Endothelial cell of umbilical vein (primary cell): ENCODE measurements around the gene KCNMA1. TPM values are rescaled to one million over a fixed set of nuclear protein-coding genes. Genes with fewer than 3 reads are reported as not detected.

Experiments used
- BruUV-seq: library from RNA; stranded (reverse); fragments of 400-500 nt; replicated peaks from 2 replicates; lab custom pipeline; 2021; lab: Mats Ljungman, UMichigan
- CTCF ChIA-PET: fragments of 300-600, 350-600 bp; sonication (Branson Sonifier 250); formaldehyde crosslinking; loops from one replicate; lab custom pipeline; 2021; ENCODE audit warnings: antibody characterized with exemption, inconsistent platforms; lab: Charles Lee
- POLR2A ChIA-PET: fragments of 300-600, 350-600 bp; sonication (Branson Sonifier 250); formaldehyde crosslinking; loops from one replicate; lab custom pipeline; 2021; ENCODE audit warnings: antibody characterized with exemption, inconsistent platforms; lab: Charles Lee
- DNase-seq: peaks from one replicate; pipeline ENCODE4 v3.0.0-alpha.2; 2011; ENCODE audit warnings: low read depth, low spot score
- FAIRE-seq: peaks from 2 replicates; lab custom pipeline; 2011; peaks lifted over from hg19 to GRCh38; lab: Jason Lieb, UNC
- H2AFZ ChIP-seq: 2 replicates; pipeline ENCODE4 v1.6.0; 2012; ENCODE audit warnings: low read depth, low read length, control low read depth, inconsistent platforms
- H3K27ac ChIP-seq: 2 replicates; pipeline ENCODE4 v1.5.1; 2011; ENCODE audit warnings: low read depth, mild to moderate bottlenecking, control low read depth, low read length, moderate library complexity; ENCODE audit not compliant: insufficient read depth
- H3K27me3 ChIP-seq, 2 experiments: 2 replicates each; pipeline versions ENCODE4 v1.6.0 to v1.6.1; 2011; ENCODE audit warnings: low read length in 2 of 2, mixed read lengths in 1 of 2; ENCODE audit not compliant: control insufficient read depth in 2 of 2, insufficient read depth in 2 of 2
- H3K36me3 ChIP-seq, 2 experiments: 2 replicates in 1 of 2; 3 replicates in 1 of 2; pipeline ENCODE4 v1.5.1; 2011; ENCODE audit warnings: low read length in 2 of 2, mild to moderate bottlenecking in 1 of 2, moderate library complexity in 1 of 2; ENCODE audit not compliant: control insufficient read depth in 2 of 2, insufficient read depth in 2 of 2; ENCODE audit errors: extremely low read depth in 1 of 2
- H3K4me1 ChIP-seq: 3 replicates; pipeline ENCODE4 v1.5.1; 2011; ENCODE audit warnings: mild to moderate bottlenecking, low read length; ENCODE audit not compliant: control insufficient read depth, insufficient read depth; ENCODE audit errors: extremely low read depth
- H3K4me2 ChIP-seq: 2 replicates; pipeline ENCODE4 v1.6.1; 2011; ENCODE audit warnings: low read length, control low read depth, mixed read lengths; ENCODE audit not compliant: insufficient read depth
- H3K4me3 ChIP-seq, 3 experiments: fragments of 200-600 bp in 1 of 3; sonication (generic), shearing (Covaris generic) in 1 of 3; replicated peaks in 1 of 3; 2 replicates each; pipeline ENCODE4 v1.5.1; 2011 to 2016; ENCODE audit warnings: control low read depth in 3 of 3, low read length in 3 of 3, mild to moderate bottlenecking in 2 of 3, inconsistent platforms in 1 of 3, low read depth in 1 of 3, moderate library complexity in 1 of 3; ENCODE audit not compliant: insufficient read depth in 1 of 3
- H3K79me2 ChIP-seq: 2 replicates; pipeline ENCODE4 v1.6.0; 2012; ENCODE audit warnings: low read length, inconsistent platforms; ENCODE audit not compliant: control insufficient read depth, insufficient read depth
- H3K9ac ChIP-seq: replicated peaks from 2 replicates; pipeline ENCODE3; 2011; ENCODE audit warnings: low read length, control low read depth; ENCODE audit not compliant: insufficient read depth; ENCODE audit errors: extremely low read depth
- H3K9me1 ChIP-seq: replicated peaks from 3 replicates; pipeline ENCODE4 v1.6.0; 2011; ENCODE audit warnings: mild to moderate bottlenecking, low read length; ENCODE audit not compliant: control insufficient read depth, insufficient read depth; ENCODE audit errors: extremely low read depth
- H3K9me3 ChIP-seq: replicated peaks from 2 replicates; pipeline ENCODE4 v1.5.1; 2012; ENCODE audit warnings: low read length, inconsistent platforms; ENCODE audit not compliant: control insufficient read depth, insufficient read depth
- H4K20me1 ChIP-seq: replicated peaks from 2 replicates; pipeline ENCODE3; 2011; ENCODE audit warnings: mild to moderate bottlenecking, low read length; ENCODE audit not compliant: control insufficient read depth, insufficient read depth; ENCODE audit errors: extremely low read depth
- EZH2 ChIP-seq: IDR thresholded peaks from 2 replicates; pipeline ENCODE4 v1.6.1; 2012; ENCODE audit warnings: borderline replicate concordance, low read depth, mild to moderate bottlenecking, moderate library complexity, low read length, inconsistent platforms; ENCODE audit not compliant: severe bottlenecking
- FOS ChIP-seq: IDR thresholded peaks from 2 replicates; pipeline ENCODE4 v1.6.1; 2011; ENCODE audit warnings: mild to moderate bottlenecking, low read length, moderate library complexity, borderline replicate concordance; ENCODE audit not compliant: insufficient read depth
- GATA2 ChIP-seq: IDR thresholded peaks from 2 replicates; pipeline ENCODE4 v1.7.0; 2011; ENCODE audit warnings: low read depth, mild to moderate bottlenecking, moderate library complexity, mixed read lengths, low read length; ENCODE audit not compliant: insufficient read length, insufficient read depth
- JUN ChIP-seq: IDR thresholded peaks from 2 replicates; pipeline ENCODE4 v1.6.1; 2011; ENCODE audit warnings: borderline replicate concordance, low read depth; ENCODE audit not compliant: insufficient read length, insufficient read depth
- MYC ChIP-seq: IDR thresholded peaks from one replicate; pipeline ENCODE4 v1.6.1; 2011; ENCODE audit warnings: mild to moderate bottlenecking, low read depth, low read length
- POLR2A ChIP-seq: IDR thresholded peaks from 2 replicates; pipeline ENCODE4 v1.6.1; 2012; ENCODE audit warnings: low read depth, mild to moderate bottlenecking, control low read depth, low read length
- POLR2AphosphoS5 ChIP-seq: IDR thresholded peaks from 2 replicates; pipeline ENCODE4 v1.6.1; 2012; ENCODE audit warnings: low read depth, mild to moderate bottlenecking, control low read depth, low read length, moderate library complexity; ENCODE audit not compliant: insufficient read depth
- dilution Hi-C: fragments of 300-500 bp; cut with MboI; formaldehyde crosslinking; loops from one replicate; pipeline ENCODE4 v1.15.0; 2019; ENCODE audit warnings: low sequenced_read_pairs; ENCODE audit not compliant: extremely low pct_ligation_motif_present
- intact Hi-C: fragments of 100-400 bp; cut with micrococcal nuclease; formaldehyde crosslinking; loops from one replicate; pipeline ENCODE4 v1.10.0; 2022
- polyA plus RNA-seq, 4 experiments: library from polyadenylated mRNA; depleted of rRNA in 3 of 4; stranded (reverse) in 3 of 4; unstranded in 1 of 4; fragments of >200 nt; gene quantifications; 2 replicates each; pipeline versions ENCODE4 v1.2.1 to v1.2.3, GENCODE V29; 2011 to 2012; ENCODE audit warnings: missing spikeins in 1 of 4
- total RNA-seq: library from RNA; stranded (reverse); gene quantifications from 2 replicates; pipeline ENCODE4 v1.2.3, GENCODE V29; 2021
- TF ChIP-seq, protein P1 (sequence below), 2 donors: IDR thresholded peaks; 1 replicate in 1 of 2; 2 replicates in 1 of 2; pipeline ENCODE4 v1.5.1; 2011; ENCODE audit warnings: low read length in 2 of 2, mild to moderate bottlenecking in 2 of 2, moderate library complexity in 2 of 2, control low read depth in 1 of 2, inconsistent platforms in 1 of 2, low read depth in 1 of 2; ENCODE audit not compliant: insufficient read depth in 1 of 2; ENCODE audit errors: extremely low read depth in 1 of 2
- TF ChIP-seq, protein P2 (sequence below): IDR thresholded peaks from 2 replicates; pipeline ENCODE4 v1.6.1; 2011; ENCODE audit not compliant: insufficient read depth, insufficient read length

Gene KCNMA1
- total and polyA plus RNA-seq, 2 donors (not counting 3 experiments of a cell fraction or from before 2014, with no cell fraction given), result 0.10 to 0.82 TPM

DNA sequence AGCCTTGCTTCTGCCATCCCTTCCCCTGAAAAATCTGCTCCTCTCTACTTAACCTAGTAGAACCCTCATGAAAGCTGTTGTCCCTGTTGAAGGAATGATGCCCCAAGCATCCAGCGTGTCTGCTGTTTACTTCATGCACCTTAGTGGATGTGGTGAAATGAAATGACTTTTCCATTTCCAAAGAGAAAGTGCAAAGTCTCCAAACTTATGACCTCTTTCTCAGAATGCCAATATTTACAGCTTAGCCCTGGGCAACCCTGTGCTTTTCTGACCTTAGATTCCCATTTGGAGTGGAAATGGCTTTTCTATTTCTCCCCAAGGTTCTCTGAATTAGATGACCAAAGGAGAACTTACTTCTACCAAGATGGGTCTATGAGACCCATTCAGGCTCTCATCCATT lies 256.9 kb downstream of the KCNMA1 start:
- ChIA-PET CTCF (interaction anchor here (1.7 kb wide), 1 partner anchor 261 kb away, joined by 3 read pairs; no protein-coding TSS in a partner anchor), POLR2A (no interaction called here)
- Histone ChIP-seq H3K9me1 (no peaks in the 10 kb centered on the region), H3K4me2 (no peak overlapping the region), H4K20me1 (no peaks in the 10 kb centered on the region), H3K36me3 (no peaks in the 10 kb centered on the region), H3K4me1 (peaks cover 2% of the 10 kb centered on the region), H3K9ac (no peak overlapping the region), H3K79me2 (no peaks in the 10 kb centered on the region), H3K27me3 (no peaks in the 10 kb centered on the region), H2AFZ (no peak overlapping the region), H3K9me3 (no peaks in the 10 kb centered on the region), H3K4me3 (no peak overlapping the region), H3K27ac (no peak overlapping the region)
- TF ChIP-seq EZH2 (no peak), POLR2AphosphoS5 (no peak), POLR2A (no peak), JUN (no peak), FOS (no peak), GATA2 (no peak), MYC (no peak)
- TF ChIP-seq, protein P1, sequence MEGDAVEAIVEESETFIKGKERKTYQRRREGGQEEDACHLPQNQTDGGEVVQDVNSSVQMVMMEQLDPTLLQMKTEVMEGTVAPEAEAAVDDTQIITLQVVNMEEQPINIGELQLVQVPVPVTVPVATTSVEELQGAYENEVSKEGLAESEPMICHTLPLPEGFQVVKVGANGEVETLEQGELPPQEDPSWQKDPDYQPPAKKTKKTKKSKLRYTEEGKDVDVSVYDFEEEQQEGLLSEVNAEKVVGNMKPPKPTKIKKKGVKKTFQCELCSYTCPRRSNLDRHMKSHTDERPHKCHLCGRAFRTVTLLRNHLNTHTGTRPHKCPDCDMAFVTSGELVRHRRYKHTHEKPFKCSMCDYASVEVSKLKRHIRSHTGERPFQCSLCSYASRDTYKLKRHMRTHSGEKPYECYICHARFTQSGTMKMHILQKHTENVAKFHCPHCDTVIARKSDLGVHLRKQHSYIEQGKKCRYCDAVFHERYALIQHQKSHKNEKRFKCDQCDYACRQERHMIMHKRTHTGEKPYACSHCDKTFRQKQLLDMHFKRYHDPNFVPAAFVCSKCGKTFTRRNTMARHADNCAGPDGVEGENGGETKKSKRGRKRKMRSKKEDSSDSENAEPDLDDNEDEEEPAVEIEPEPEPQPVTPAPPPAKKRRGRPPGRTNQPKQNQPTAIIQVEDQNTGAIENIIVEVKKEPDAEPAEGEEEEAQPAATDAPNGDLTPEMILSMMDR (IDR thresholded peaks at IDR 0.05; ENCODE audit: extremely low read depth in 1 of 2, insufficient read depth in 1 of 2, low read depth in 1 of 2, low read length in 2 of 2), result no peak
- TF ChIP-seq, protein P2, sequence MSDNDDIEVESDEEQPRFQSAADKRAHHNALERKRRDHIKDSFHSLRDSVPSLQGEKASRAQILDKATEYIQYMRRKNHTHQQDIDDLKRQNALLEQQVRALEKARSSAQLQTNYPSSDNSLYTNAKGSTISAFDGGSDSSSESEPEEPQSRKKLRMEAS, result no peak
- DNase-seq, result no peak
- no TSS peak for BruUV-seq
- FAIRE-seq, result no peak
- intact Hi-C loops, result no loop called here
- dilution Hi-C loops, result no loop called here
